ENCODE measurements around the gene TRIML1. TPM values are rescaled to one million over a fixed set of nuclear protein-coding genes. Genes with fewer than 3 reads are reported as not detected.
"Not testable (repeated sequence)": the region's sequence is repeated elsewhere in the genome, so short reads cannot be mapped to it uniquely, and the experiment has no call there.

TRIML1 gene
- total RNA-seq, 3 donors from 2014 or later (not counting 1 experiment from before 2014, with no cell fraction given) = not detected

DNA sequence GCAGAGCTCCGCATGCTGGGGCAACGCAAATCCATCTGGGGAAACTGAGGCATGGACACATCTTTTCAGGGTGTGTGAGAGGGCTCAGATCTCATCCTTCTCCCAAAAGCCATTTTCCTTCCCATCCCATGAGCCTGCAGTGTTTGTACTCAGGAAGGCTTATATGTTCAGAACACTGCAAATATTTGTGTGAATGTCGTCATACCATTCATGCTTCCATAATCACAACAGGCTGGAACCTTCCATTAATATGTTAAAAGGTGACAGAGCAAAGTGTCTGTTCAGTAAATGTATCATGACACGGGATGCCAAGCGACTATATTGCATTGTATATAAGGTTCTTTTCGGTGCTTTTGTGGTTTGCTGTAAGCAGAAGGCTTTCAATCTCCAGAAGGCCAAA is 8.5 kb downstream of the TRIML1 start:
- Histone ChIP-seq H3K4me3 (ENCODE audit: low read length) (no peak overlapping the region), H3K4me1 (ENCODE audit: control insufficient read depth, insufficient read depth, low read length) (no peaks in the 10 kb centered on the region), H3K27me3 (ENCODE audit: control insufficient read depth, insufficient read depth, low read length) (no peaks in the 10 kb centered on the region), H3K27ac (ENCODE audit: low read length) (no peak overlapping the region), H3K9me3 (ENCODE audit: control insufficient read depth, insufficient read depth, low read length) (peaks cover 16% of the 10 kb centered on the region), H3K36me3 (ENCODE audit: control insufficient read depth, insufficient read depth, low read length) (no peaks in the 10 kb centered on the region)
- no peaks in the 10 kb centered on the region for H3K36me3 Mint-ChIP-seq
- intact Hi-C loops (cut with micrococcal nuclease) = no loop called here
- TF ChIP-seq, protein P1, sequence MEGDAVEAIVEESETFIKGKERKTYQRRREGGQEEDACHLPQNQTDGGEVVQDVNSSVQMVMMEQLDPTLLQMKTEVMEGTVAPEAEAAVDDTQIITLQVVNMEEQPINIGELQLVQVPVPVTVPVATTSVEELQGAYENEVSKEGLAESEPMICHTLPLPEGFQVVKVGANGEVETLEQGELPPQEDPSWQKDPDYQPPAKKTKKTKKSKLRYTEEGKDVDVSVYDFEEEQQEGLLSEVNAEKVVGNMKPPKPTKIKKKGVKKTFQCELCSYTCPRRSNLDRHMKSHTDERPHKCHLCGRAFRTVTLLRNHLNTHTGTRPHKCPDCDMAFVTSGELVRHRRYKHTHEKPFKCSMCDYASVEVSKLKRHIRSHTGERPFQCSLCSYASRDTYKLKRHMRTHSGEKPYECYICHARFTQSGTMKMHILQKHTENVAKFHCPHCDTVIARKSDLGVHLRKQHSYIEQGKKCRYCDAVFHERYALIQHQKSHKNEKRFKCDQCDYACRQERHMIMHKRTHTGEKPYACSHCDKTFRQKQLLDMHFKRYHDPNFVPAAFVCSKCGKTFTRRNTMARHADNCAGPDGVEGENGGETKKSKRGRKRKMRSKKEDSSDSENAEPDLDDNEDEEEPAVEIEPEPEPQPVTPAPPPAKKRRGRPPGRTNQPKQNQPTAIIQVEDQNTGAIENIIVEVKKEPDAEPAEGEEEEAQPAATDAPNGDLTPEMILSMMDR (IDR thresholded peaks at IDR 0.05) = no peak
- no peak for ATAC-seq
- H3K9me3 Mint-ChIP-seq = peaks cover 2% of the 10 kb centered on the region in 2 donors
- H3K27ac Mint-ChIP-seq = no peak overlapping the region
- no peak for DNase-seq
- WGBS (ENCODE audit: insufficient coverage) = 85% methylated on average over 6 of the region's 6 CpGs
- no peak overlapping the region for H3K4me3 Mint-ChIP-seq
- no peaks in the 10 kb centered on the region for H3K4me1 Mint-ChIP-seq
- H3K27me3 Mint-ChIP-seq (ENCODE audit: low read depth in 2 of 2) = no peaks in the 10 kb centered on the region

DNA sequence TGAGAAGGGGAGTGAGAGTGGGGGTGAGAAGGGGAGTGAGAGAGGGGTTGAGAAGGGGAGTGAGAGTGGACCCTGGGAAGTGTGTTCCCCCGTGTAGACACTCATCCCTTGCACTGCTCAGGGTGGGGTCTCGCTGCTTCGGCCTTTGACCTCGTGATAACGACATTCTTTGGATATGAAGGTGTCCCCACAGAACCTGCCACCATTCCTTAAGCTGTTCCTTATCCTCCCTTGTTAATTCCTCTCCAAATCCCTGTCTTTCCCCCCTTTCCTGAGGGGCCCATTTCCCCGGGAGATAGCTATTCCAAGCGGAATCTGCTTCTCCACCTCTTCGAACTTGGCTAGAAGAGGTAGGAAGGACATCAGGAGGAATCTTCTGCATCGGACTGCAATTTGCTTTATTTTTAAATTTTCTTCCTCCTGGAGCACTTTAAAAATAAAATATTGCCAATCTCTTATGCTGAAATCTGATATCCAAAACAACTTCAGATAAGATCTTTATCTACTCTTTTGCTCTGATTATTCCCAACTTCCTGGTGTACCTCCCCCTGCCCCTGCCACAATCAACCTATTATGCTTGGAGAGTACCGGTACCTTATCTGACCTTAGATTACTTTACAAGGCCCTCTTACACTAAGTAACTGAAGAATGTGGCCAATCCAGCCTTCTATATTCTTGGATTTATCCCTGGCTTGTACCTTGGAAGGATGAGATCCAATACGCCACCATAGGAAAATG is 15.6 kb downstream of the TRIML1 start:
- Mint-ChIP-seq H3K9me3 (peaks cover 2 to 9% of the 10 kb centered on the region in 2 donors), H3K27ac (no peak overlapping the region), H3K4me3 (no peak overlapping the region), H3K27me3 (ENCODE audit: low read depth in 2 of 2) (no peaks in the 10 kb centered on the region), H3K36me3 (peaks cover 7% of the 10 kb centered on the region), H3K4me1 (no peaks in the 10 kb centered on the region)
- H3K27ac ChIP-seq (ENCODE audit: low read length) = no peak overlapping the region
- peaks cover 20% of the 10 kb centered on the region for H3K9me3 ChIP-seq (ENCODE audit: control insufficient read depth, insufficient read depth, low read length)
- DNase-seq (no peak), ATAC-seq (no peak)
- H3K27me3 ChIP-seq (ENCODE audit: control insufficient read depth, insufficient read depth, low read length) = no peaks in the 10 kb centered on the region
- TF ChIP-seq, protein P1 (IDR thresholded peaks at IDR 0.05) = no peak
- no peaks in the 10 kb centered on the region for H3K4me1 ChIP-seq (ENCODE audit: control insufficient read depth, insufficient read depth, low read length)
- 83% methylated on average over 11 of the region's 11 CpGs for WGBS (ENCODE audit: insufficient coverage)
- intact Hi-C loops (cut with micrococcal nuclease) = no loop called here
- H3K36me3 ChIP-seq (ENCODE audit: control insufficient read depth, insufficient read depth, low read length) = no peaks in the 10 kb centered on the region
- H3K4me3 ChIP-seq (ENCODE audit: low read length) = no peak overlapping the region

DNA sequence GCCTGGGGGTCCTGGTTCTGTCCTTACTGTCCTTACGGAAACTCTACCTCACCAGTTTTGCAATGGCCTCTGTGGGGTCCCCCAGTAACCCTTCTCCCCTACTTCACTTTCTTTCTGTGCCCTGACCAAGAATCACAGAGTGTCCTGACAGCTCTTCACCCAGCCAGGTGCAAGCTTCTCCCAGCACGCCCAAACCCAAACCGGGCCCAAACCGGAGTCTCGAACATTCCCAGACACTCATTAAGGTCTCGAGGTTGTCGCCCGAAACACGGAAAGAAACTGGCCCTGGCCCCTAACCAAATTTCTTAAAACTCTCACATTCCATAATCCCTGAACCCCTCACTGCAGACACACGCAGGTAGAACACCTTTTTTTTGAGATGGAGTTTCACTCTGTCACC is 19.1 kb downstream of the TRIML1 start:
- ATAC-seq (no peak), DNase-seq (no peak)
- 93% methylated on average over 10 of the region's 10 CpGs for WGBS (ENCODE audit: insufficient coverage)
- Histone ChIP-seq H3K4me3 (ENCODE audit: low read length) (no peak overlapping the region), H3K27ac (ENCODE audit: low read length) (no peak overlapping the region), H3K27me3 (ENCODE audit: control insufficient read depth, insufficient read depth, low read length) (no peaks in the 10 kb centered on the region), H3K4me1 (ENCODE audit: control insufficient read depth, insufficient read depth, low read length) (no peaks in the 10 kb centered on the region), H3K9me3 (ENCODE audit: control insufficient read depth, insufficient read depth, low read length) (peaks cover 27% of the 10 kb centered on the region), H3K36me3 (ENCODE audit: control insufficient read depth, insufficient read depth, low read length) (no peaks in the 10 kb centered on the region)
- Mint-ChIP-seq H3K4me1 (no peaks in the 10 kb centered on the region), H3K36me3 (peaks cover 7% of the 10 kb centered on the region), H3K9me3 (peaks cover 4 to 11% of the 10 kb centered on the region in 2 donors), H3K4me3 (no peak overlapping the region), H3K27me3 (ENCODE audit: low read depth in 2 of 2) (no peaks in the 10 kb centered on the region), H3K27ac (no peak overlapping the region)
- TF ChIP-seq, protein P1 (IDR thresholded peaks at IDR 0.05) = no peak
- intact Hi-C loops (cut with micrococcal nuclease) = no loop called here

DNA sequence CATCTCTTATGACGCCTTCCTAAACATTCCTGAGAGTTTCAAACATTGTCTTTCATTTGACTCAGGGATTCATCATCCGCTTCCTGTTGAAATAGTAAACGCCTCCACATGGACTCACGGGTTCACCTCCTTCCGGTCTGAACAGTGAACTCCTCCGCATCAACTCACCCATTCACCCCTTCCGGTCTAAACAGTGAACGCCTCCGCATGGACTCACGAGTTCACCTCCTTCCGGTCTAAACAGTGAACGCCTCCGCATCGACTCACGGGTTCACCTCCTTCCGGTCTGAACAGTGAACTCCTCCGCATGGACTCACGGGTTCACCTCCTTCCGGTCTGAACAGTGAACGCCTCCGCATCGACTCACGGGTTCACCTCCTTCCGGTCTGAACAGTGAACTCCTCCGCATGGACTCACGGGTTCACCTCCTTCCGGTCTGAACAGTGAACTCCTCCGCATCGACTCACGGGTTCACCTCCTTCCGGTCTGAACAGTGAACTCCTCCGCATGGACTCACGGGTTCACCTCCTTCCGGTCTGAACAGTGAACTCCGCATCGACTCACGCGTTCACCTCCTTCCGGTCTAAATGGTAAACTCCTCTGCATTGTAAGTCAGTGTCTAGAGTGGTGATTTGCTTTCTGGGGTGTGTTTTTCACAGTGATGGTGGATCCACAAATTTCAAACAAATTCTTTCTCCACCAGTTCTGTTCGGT is 20.4 kb downstream of the TRIML1 start:
- peaks cover 4 to 11% of the 10 kb centered on the region in 2 donors for H3K9me3 Mint-ChIP-seq
- H3K36me3 Mint-ChIP-seq; intact Hi-C loops (cut with micrococcal nuclease): not testable (repeated sequence)

More for the DNA sequence above, 20.4 kb downstream of the TRIML1 start:
- not testable (repeated sequence) for H3K27me3 Mint-ChIP-seq (ENCODE audit: low read depth in 2 of 2); H3K4me1 Mint-ChIP-seq; DNase-seq; H3K4me1 ChIP-seq (ENCODE audit: control insufficient read depth, insufficient read depth, low read length); H3K27me3 ChIP-seq (ENCODE audit: control insufficient read depth, insufficient read depth, low read length); H3K27ac Mint-ChIP-seq; ATAC-seq; H3K27ac ChIP-seq (ENCODE audit: low read length); H3K4me3 ChIP-seq (ENCODE audit: low read length); H3K4me3 Mint-ChIP-seq; H3K36me3 ChIP-seq (ENCODE audit: control insufficient read depth, insufficient read depth, low read length)
- H3K9me3 ChIP-seq (ENCODE audit: control insufficient read depth, insufficient read depth, low read length) = peaks cover 27% of the 10 kb centered on the region
- 92% methylated on average over 39 of the region's 40 CpGs for WGBS (ENCODE audit: insufficient coverage)

Measured in natural killer cell (primary cell).